Measurements from ENCODE around the gene SMIM3.

- no peak for TF ChIP-seq CTCF (IDR thresholded peaks at IDR 0.05)
- no peak for TF ChIP-seq ZFX (IDR thresholded peaks at IDR 0.05; ENCODE audit: borderline replicate concordance)
These were observed 16.3 kb upstream of the SMIM3 start for GRCh38 chr5:150762211-150762610.
